Posterior vena cava (tissue), 2 donors: Measurements from ENCODE around the gene CEMIP. TPM values are rescaled to one million over a fixed set of nuclear protein-coding genes. Genes with fewer than 3 reads are reported as not detected.

Experiments used
- DNase-seq: peaks from one replicate; pipeline ENCODE4 v3.0.0-alpha.2; 2020; ENCODE audit warnings: low spot score
- intact Hi-C, 2 donors: fragments of 100-400 bp; cut with DNase I; formaldehyde crosslinking; loops; one replicate each; pipeline versions ENCODE4 v1.14.1 to v1.14.2; 2022 to 2023
- long read RNA-seq, 2 donors: library from polyadenylated mRNA; unstranded; transcript quantifications; one replicate each; pipeline ENCODE4 v2.0.0, GENCODE V29; 2020 to 2021
- total RNA-seq, 2 donors: library from RNA; stranded (reverse); fragmentation: NEBNext Ultra II Directional; extraction: Animal tissue kit (Norgen Biotek cat#: 25700); gene quantifications; one replicate each; pipeline ENCODE4 v1.2.1, GENCODE V29; 2021
- donor health status: DM: yes; HTN: yes; CAD: no.
- donor health status: DM: yes; HTN: yes; CAD: no.

The CEMIP gene
- total RNA-seq = under 1 TPM; 0.14 to 0.62 TPM
- long read RNA-seq, donor 1, partial matches to known transcripts = 0 of 6 reads
- long read RNA-seq, donor 1, other reads (novel, unspliced or antisense) = 6 of 6 reads
- long read RNA-seq, donor 2, partial matches to known transcripts = 0 of 1 reads
- long read RNA-seq, donor 2, other reads (novel, unspliced or antisense) = 1 of 1 reads

GRCh38 chr15:80778964-80779657, at the start of gene CEMIP:
CEMIP (plus strand) TSS chr15:80779370; CDS start chr15:80873880, 94,510 bp downstream.
- peak; percentile 91 for DNase-seq
- intact Hi-C loops = loop anchor here (2.0 to 10.0 kb wide), 7 partner anchors 64 to 324 kb away; no protein-coding TSS in a partner anchor

GRCh38 chr15:80730387-80730786, 48.8 kb upstream of the CEMIP start:
- intact Hi-C loops = no loop called here
- no peak for DNase-seq

- intact Hi-C loops = no loop called here
- no peak for DNase-seq
These were observed 48.2 kb upstream of the CEMIP start for GRCh38 chr15:80730926-80731325.

- intact Hi-C loops = no loop called here
- DNase-seq = no peak
These were observed 47.0 kb upstream of the CEMIP start for GRCh38 chr15:80732167-80732566.

- intact Hi-C loops = no loop called here
- no peak for DNase-seq
These were observed 46.4 kb upstream of the CEMIP start for GRCh38 chr15:80732818-80733217.

GRCh38 chr15:80733460-80733859, 45.7 kb upstream of the CEMIP start:
- intact Hi-C loops = no loop called here
- no peak for DNase-seq

- no peak for DNase-seq
- intact Hi-C loops = no loop called here
These were observed 43.8 kb upstream of the CEMIP start for GRCh38 chr15:80735344-80735743.

- DNase-seq = no peak
- intact Hi-C loops = no loop called here
These were observed 42.6 kb upstream of the CEMIP start for GRCh38 chr15:80736560-80736959.

GRCh38 chr15:80739919-80740318, 39.3 kb upstream of the CEMIP start:
- DNase-seq = no peak
- intact Hi-C loops = no loop called here

- intact Hi-C loops = no loop called here
- DNase-seq = no peak
These were observed 37.1 kb upstream of the CEMIP start for GRCh38 chr15:80742081-80742480.

- intact Hi-C loops = no loop called here
- no peak for DNase-seq
These were observed 35.9 kb upstream of the CEMIP start for GRCh38 chr15:80743189-80743833.

- no peak for DNase-seq
- intact Hi-C loops = no loop called here
These were observed 34.8 kb upstream of the CEMIP start for GRCh38 chr15:80744415-80744814.

GRCh38 chr15:80744826-80745225, 34.3 kb upstream of the CEMIP start:
- intact Hi-C loops = no loop called here
- no peak for DNase-seq

GRCh38 chr15:80745888-80746287, 33.3 kb upstream of the CEMIP start:
- DNase-seq = no peak
- intact Hi-C loops = no loop called here

- intact Hi-C loops = no loop called here
- no peak for DNase-seq
These were observed 31.7 kb upstream of the CEMIP start for GRCh38 chr15:80747317-80748053.

- intact Hi-C loops = no loop called here
- no peak for DNase-seq
These were observed 29.6 kb upstream of the CEMIP start for GRCh38 chr15:80749589-80749988.

GRCh38 chr15:80750575-80750974, 28.6 kb upstream of the CEMIP start:
- DNase-seq = no peak
- intact Hi-C loops = no loop called here

GRCh38 chr15:80752204-80752603, 27.0 kb upstream of the CEMIP start:
- no peak for DNase-seq
- intact Hi-C loops = no loop called here

- no peak for DNase-seq
- intact Hi-C loops = no loop called here
These were observed 26.0 kb upstream of the CEMIP start for GRCh38 chr15:80753161-80753560.

- intact Hi-C loops = no loop called here
- DNase-seq = no peak
These were observed 25.2 kb upstream of the CEMIP start for GRCh38 chr15:80754014-80754413.
